ENCODE data around the gene ASB4. TPM values are rescaled to one million over a fixed set of nuclear protein-coding genes. Genes with fewer than 3 reads are reported as not detected.
"Not testable (repeated sequence)": the region's sequence is repeated elsewhere in the genome, so short reads cannot be mapped to it uniquely, and the experiment has no call there.

ASB4 gene, protein sequence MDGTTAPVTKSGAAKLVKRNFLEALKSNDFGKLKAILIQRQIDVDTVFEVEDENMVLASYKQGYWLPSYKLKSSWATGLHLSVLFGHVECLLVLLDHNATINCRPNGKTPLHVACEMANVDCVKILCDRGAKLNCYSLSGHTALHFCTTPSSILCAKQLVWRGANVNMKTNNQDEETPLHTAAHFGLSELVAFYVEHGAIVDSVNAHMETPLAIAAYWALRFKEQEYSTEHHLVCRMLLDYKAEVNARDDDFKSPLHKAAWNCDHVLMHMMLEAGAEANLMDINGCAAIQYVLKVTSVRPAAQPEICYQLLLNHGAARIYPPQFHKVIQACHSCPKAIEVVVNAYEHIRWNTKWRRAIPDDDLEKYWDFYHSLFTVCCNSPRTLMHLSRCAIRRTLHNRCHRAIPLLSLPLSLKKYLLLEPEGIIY
- not detected in 2 replicates for total RNA-seq

DNA sequence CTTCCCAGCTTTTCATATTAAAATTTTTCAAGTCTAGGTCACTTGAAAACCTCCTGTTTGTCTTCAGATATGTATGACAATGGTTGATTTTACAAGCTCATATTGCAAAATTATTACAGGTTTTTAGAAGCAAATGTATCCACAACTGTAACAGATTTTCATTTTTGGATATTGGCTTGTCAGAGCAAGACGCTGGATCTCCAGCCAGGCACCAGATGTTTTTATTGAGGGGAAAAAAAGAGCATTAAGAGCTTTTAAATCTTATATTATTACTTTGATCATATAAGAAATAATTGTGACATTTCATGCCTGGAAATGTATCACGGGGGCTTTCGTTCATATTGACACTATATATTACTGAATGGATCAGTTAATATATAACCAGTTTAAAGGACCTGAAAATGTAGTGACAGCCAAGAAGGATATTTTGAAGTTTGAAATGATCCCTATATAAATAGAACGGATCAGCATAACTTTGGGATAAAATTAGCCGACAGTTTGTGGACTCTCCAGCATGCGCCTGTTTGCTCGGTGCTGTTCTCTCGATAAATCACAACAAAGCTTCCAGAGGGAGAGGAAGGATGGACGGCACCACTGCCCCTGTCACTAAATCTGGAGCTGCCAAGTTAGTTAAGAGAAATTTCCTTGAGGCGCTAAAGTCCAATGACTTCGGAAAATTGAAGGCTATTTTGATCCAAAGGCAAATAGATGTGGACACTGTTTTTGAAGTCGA lies at the start of gene ASB4:
TSS of gene ASB4 (plus strand) at position 553 of the 733 bp plus-strand sequence. CDS start at position 582, 29 bp downstream.
- intact Hi-C loops (cut with micrococcal nuclease), result no loop called here

DNA sequence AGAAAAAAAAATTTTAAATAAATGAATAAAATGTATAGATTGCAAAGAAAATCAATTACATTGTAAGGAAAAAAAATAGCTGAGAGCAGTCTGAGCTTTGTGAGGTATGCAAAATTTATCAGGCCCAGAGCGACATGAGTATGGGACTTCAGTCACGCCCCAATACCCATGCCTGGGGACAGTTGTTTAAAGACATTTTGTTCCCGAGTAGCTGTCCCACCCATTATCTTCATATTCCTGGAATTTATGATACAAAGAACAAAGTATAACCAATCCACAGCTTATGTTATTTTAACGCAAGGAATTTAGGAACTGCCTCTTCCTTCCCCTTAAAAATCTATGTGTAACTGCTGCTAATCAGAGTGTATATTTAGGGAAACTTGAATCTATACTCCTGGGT lies 49.3 kb upstream of the ASB4 start:
- intact Hi-C loops (cut with micrococcal nuclease), result no loop called here

GRCh38 chr7:95440394-95441038 lies 45.2 kb upstream of the ASB4 start:
- intact Hi-C loops (cut with micrococcal nuclease), result no loop called here

- intact Hi-C loops (cut with micrococcal nuclease), result no loop called here
Measured at GRCh38 chr7:95441042-95441823, 44.5 kb upstream of the ASB4 start.

- intact Hi-C loops (cut with micrococcal nuclease), result no loop called here
Measured at GRCh38 chr7:95444796-95445195, 40.9 kb upstream of the ASB4 start.

DNA sequence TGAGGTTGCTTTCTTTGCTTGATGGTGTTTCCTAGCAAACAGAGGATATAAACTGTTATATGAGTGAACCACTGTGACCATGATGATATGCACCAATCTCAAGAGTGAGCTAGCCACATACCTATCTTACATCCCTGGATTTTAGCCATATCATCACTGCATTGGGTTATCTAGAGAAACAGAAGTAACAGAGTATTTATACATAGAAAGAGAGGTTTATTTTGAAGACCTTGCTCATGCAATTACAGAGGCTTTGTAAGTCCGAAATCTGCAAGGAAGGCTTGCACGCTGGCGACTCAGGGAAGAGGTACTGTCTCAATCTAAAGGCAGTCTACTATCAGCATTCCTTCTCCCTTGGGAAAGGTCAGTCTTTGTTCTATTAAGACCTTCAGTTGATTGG lies 39.1 kb upstream of the ASB4 start:
- intact Hi-C loops (cut with micrococcal nuclease), result no loop called here

GRCh38 chr7:95454438-95455045 lies 31.2 kb upstream of the ASB4 start:
- intact Hi-C loops (cut with micrococcal nuclease), result no loop called here

GRCh38 chr7:95457947-95458346 lies 27.8 kb upstream of the ASB4 start:
- intact Hi-C loops (cut with micrococcal nuclease), result no loop called here

- intact Hi-C loops (cut with micrococcal nuclease), result not testable (repeated sequence)
Measured at GRCh38 chr7:95460653-95461052, 25.1 kb upstream of the ASB4 start.

DNA sequence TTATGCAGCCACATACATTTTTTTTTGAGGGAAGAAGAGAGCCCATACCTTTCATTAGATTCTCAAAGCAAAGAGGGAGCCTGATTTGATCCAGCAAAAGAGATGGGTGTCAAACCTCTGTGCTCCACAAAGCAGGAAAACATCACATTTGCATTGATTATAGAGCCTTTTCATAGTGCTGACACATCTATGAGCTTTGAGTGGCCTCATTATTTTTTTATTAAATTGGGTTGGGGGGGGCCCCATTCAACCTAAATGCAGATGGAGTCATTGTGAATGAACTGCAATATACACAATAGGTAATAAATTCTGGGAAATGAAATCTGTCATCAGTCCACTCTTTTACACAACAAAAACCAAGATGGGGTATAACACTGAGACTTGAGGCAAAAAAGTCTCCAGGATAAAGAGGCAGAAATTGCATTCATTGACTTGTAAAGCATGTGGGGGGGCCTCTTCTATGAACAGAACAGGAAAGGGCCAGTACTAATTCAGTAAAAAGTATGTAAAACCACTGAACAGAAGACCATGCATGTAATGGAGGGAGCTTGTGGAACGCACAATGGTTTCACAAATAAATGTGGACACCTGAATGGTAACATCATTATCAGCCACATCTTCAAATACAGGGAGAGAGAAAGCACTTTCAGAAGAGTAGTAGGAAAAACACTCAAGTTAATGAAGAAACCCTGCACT lies 17.7 kb upstream of the ASB4 start:
- intact Hi-C loops (cut with micrococcal nuclease), result no loop called here

- intact Hi-C loops (cut with micrococcal nuclease), result no loop called here
Measured at GRCh38 chr7:95469187-95469586, 16.6 kb upstream of the ASB4 start.

DNA sequence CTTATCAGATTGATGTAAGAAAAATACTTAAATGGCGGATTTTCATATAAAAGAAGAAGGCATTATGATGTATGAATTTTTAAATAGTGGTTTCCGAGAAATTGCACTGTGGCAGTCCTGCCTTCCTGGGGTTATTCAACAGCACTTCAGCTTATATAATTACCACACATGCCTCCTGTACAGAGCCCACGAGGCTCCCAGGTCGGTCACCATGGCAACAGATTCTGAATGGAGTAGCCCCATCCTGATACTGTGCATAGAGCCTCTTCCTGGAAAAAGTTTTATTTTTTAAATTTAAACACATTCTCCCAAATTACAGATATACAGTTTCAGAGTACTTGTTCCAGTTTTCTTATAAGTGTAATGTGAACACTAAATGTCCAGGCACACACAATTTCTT lies 15.9 kb upstream of the ASB4 start:
- intact Hi-C loops (cut with micrococcal nuclease), result loop anchor here (10.0 kb wide), 1 partner anchor 815 kb away; the partner anchor contains the start of gene SGCE

- intact Hi-C loops (cut with micrococcal nuclease), result loop anchor here (10.0 kb wide), 1 partner anchor 816 kb away; the partner anchor contains the start of gene SGCE
Measured at GRCh38 chr7:95470452-95470851, 15.3 kb upstream of the ASB4 start.

- intact Hi-C loops (cut with micrococcal nuclease), result loop anchor here (10.0 kb wide), 1 partner anchor 816 kb away; the partner anchor contains the start of gene SGCE
Measured at GRCh38 chr7:95471071-95471470, 14.7 kb upstream of the ASB4 start.

DNA sequence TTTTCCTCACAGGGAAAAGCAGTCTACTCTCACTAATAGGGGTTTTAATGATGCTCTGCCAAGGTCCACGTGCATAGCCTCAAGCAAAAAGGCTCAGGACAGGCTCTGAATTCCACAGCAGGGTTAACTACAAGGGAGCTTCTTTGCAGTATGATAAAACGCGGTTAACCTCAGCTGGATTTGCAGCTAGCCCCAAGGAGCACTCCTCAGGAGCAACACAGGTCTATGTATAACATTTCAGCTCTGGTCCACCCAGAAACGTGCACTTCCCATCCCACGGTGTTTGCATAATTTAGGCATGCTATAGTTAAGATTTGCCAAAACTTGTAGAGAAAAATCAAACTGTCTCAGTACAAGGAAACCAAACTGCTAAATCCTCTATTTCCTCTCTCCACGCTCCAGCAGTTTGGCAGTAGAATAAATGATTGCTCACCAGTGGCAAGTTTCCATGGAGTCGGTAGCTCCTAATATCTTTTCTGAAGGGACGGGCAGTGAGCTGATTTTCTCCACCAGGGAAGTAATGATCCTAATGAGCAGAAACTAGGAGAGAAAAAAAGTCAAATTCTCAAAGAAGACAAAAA lies 13.1 kb upstream of the ASB4 start:
- intact Hi-C loops (cut with micrococcal nuclease), result loop anchor here (10.0 kb wide), 1 partner anchor 818 kb away; the partner anchor contains the start of gene SGCE

DNA sequence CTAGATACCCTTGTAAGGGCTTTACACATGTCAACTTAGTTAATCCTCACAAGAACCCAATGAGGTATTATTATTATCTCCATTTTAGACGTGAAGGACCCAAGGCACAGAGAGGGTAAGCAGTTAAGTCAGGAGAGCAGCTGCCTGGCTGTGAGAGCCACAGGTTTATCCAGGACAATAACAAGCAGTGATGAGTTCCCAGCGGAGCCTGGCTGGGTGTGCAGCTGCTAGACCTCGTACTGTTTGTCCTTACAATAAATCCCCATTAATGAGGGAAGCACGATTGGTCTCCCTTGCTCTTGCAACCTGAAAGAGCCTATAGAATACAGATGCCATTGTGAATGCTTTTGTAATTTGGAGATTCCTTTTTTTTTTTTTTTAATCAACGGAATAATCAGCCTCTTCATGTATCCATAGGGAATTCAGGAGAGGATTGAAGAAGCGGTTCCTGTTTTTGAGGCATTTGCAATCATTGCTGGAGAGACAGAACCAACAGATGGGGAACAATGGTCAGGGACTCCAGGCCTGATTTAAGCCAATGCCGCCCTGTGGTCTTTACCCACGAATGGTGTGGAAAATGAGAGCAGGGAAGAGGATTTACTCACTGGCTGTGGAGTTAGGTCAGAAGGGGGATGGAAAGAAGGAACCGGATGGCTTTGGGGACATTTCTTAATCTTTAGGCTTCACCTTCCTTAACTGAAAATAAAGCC lies 12.3 kb upstream of the ASB4 start:
- intact Hi-C loops (cut with micrococcal nuclease), result loop anchor here (10.0 kb wide), 1 partner anchor 819 kb away; the partner anchor contains the start of gene SGCE

DNA sequence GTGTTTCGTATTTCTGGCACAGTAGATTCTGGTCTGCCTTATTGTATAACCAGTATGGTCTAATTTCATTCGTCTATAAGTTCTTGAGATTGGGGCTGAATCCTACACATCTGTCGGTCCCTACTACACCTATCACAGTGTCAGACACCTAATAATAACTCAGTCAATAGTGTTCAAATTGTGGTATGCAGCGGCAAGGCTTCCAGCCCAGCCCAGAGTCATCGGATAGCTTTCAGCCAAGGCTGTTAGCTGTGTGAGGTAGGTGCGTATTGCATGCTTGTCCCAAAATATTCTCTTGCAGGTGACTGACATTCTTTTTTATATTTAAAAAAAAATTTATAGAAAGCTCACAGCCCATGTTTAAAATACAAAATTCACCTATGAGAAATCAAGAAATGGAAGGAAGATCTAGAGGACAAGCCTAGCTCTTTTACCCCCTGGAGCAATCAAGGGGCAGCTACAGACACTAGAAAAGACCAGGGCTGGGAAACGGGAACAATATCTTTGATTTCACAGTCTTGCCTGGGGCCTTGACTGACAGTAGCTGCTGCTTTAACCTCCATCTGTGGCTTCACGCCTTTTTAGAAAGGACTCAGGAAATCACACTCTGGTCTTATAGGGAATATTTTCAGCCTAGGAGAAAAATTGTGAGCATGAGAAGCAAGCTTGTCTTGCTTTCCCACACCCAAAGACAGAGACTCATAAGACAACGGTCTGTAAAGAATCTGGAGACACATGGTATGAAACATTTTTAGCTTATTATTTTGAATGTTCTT lies 9.5 kb upstream of the ASB4 start:
- intact Hi-C loops (cut with micrococcal nuclease), result loop anchor here (2.0 to 10.0 kb wide), 4 partner anchors 25 to 821 kb away; partner anchors contain the start of genes PON2 and SGCE
